ENCODE data around the gene RBMS3. TPM values are rescaled to one million over a fixed set of nuclear protein-coding genes. Genes with fewer than 3 reads are reported as not detected.
"Not testable (repeated sequence)": the region's sequence is repeated elsewhere in the genome, so short reads cannot be mapped to it uniquely, and the experiment has no call there.

RBMS3 gene
- total RNA-seq, 2 donors from 2014 or later = 31.7 to 45.1 TPM

DNA sequence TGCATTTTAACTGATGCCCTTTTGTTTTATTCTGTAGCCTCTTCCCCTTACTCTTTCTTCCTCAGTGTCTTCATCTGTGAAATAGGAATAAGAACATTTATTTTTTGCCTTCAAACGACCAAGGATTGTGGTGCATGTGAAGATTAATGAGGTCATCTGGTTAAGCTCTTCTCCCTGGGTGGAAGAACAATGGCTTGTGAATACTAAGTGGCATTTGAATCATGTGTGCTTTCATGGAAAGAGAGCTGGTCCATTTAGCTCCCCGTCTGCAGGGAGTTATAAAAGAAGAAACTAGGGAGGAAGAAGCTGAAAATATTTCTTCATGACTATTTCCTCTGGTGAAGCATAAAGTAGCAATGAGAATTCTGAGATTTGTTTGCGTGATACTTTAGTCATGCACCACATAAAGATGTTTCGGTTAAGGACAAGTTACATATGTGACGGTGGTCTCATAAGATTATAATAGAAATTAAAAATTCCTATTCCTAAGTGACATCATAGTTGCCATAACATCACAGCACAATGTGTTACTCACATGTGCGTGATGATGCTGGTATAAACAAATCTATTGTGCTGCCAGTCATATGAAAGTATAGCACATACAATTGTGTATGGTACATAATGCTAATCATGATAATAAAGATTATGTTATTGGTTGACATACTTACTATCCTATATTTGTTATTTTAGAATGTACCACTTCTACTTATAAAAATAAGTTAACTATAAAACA is 374.3 kb downstream of the RBMS3 start:
- TF ChIP-seq POLR2AphosphoS5 (IDR thresholded peaks at IDR 0.05) (no peak), POLR2A (IDR thresholded peaks at IDR 0.05) (no peak)
- TF ChIP-seq, protein P1, sequence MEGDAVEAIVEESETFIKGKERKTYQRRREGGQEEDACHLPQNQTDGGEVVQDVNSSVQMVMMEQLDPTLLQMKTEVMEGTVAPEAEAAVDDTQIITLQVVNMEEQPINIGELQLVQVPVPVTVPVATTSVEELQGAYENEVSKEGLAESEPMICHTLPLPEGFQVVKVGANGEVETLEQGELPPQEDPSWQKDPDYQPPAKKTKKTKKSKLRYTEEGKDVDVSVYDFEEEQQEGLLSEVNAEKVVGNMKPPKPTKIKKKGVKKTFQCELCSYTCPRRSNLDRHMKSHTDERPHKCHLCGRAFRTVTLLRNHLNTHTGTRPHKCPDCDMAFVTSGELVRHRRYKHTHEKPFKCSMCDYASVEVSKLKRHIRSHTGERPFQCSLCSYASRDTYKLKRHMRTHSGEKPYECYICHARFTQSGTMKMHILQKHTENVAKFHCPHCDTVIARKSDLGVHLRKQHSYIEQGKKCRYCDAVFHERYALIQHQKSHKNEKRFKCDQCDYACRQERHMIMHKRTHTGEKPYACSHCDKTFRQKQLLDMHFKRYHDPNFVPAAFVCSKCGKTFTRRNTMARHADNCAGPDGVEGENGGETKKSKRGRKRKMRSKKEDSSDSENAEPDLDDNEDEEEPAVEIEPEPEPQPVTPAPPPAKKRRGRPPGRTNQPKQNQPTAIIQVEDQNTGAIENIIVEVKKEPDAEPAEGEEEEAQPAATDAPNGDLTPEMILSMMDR (IDR thresholded peaks at IDR 0.05) = no peak
- Histone ChIP-seq H3K9me3 (no peaks in the 10 kb centered on the region), H3K4me1 (replicated peaks) (no peaks in the 10 kb centered on the region), H3K27ac (no peak overlapping the region), H3K27me3 (replicated peaks; ENCODE audit: insufficient read depth) (no peaks in the 10 kb centered on the region), H3K36me3 (no peaks in the 10 kb centered on the region), H3K4me3 (no peak overlapping the region)
- intact Hi-C loops (cut with DNase I) = no loop called here
- 78% methylated on average over 6 of the region's 6 CpGs for WGBS
- DNase-seq (ENCODE audit: low spot score) = no peak

DNA sequence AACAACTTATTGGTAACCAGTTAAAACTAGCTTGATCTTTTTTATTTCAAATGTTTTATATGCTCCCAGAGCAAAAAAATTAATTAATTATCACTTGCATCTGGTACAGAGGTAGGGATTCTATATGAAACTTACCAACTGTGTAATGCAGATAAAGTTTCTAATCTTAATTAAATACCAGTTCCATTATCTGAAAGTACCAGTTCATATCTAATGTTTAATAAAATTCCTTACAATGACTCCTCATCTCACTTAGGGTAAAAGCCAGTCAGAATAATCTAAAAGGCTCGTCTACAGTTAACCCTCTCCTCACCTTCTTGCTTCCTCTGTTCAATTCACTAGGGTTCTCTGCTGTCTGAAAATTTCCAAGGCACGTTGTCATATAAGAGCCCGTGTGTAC is 384.8 kb downstream of the RBMS3 start:
- DNase-seq (ENCODE audit: low spot score) = no peak
- WGBS = 79% methylated on average over 3 of the region's 3 CpGs

DNA sequence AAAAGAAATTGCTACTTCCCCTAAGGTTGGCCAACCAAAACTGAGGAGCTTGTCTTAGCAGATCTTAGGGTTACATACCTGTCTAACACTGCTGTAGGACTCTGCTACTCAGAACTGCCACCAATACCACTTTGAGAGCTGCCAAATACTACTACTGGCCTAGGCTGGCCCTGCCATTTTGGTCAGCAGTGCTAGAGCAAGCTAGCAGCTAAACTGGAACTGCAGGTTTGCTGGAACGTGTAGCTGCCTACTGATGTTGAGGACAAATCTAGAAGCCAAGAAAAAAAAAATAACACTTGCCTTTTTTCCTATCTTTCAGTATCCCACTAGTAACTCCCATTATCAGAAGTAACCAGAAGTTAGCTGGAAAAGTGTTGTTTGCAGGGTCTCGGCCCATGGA is 387.4 kb downstream of the RBMS3 start:
- Histone ChIP-seq H3K9me3 (no peaks in the 10 kb centered on the region), H3K27me3 (replicated peaks; ENCODE audit: insufficient read depth) (no peaks in the 10 kb centered on the region), H3K4me3 (no peak overlapping the region), H3K4me1 (replicated peaks) (no peaks in the 10 kb centered on the region), H3K27ac (no peak overlapping the region), H3K36me3 (no peaks in the 10 kb centered on the region)
- intact Hi-C loops (cut with DNase I) = no loop called here
- TF ChIP-seq, protein P1 (IDR thresholded peaks at IDR 0.05) = no peak
- no peak for TF ChIP-seq POLR2AphosphoS5 (IDR thresholded peaks at IDR 0.05)
- no peak for TF ChIP-seq POLR2A (IDR thresholded peaks at IDR 0.05)
- WGBS = 72% methylated on average over 2 of the region's 2 CpGs
- no peak for DNase-seq (ENCODE audit: low spot score)

More for the DNA sequence above, 384.8 kb downstream of the RBMS3 start:
- intact Hi-C loops (cut with DNase I) = no loop called here
- Histone ChIP-seq H3K4me3 (no peak overlapping the region), H3K27ac (no peak overlapping the region), H3K27me3 (replicated peaks; ENCODE audit: insufficient read depth) (no peaks in the 10 kb centered on the region), H3K36me3 (no peaks in the 10 kb centered on the region), H3K4me1 (replicated peaks) (no peaks in the 10 kb centered on the region), H3K9me3 (no peaks in the 10 kb centered on the region)
- TF ChIP-seq POLR2A (IDR thresholded peaks at IDR 0.05) (no peak), POLR2AphosphoS5 (IDR thresholded peaks at IDR 0.05) (no peak)
- TF ChIP-seq, protein P1 (IDR thresholded peaks at IDR 0.05) = no peak

- DNase-seq (ENCODE audit: low spot score) = no peak
- H3K27ac ChIP-seq = no peak overlapping the region
- H3K36me3 ChIP-seq = no peaks in the 10 kb centered on the region
- TF ChIP-seq POLR2A (IDR thresholded peaks at IDR 0.05) (no peak), POLR2AphosphoS5 (IDR thresholded peaks at IDR 0.05) (no peak)
- TF ChIP-seq, protein P1 (IDR thresholded peaks at IDR 0.05) = no peak
- H3K4me1 ChIP-seq (replicated peaks) = no peaks in the 10 kb centered on the region
- intact Hi-C loops (cut with DNase I) = no loop called here
- no peaks in the 10 kb centered on the region for H3K9me3 ChIP-seq
- no peaks in the 10 kb centered on the region for H3K27me3 ChIP-seq (replicated peaks; ENCODE audit: insufficient read depth)
- 95% methylated on average over 2 of the region's 2 CpGs for WGBS
- H3K4me3 ChIP-seq = no peak overlapping the region
These were observed 387.9 kb downstream of the RBMS3 start for GRCh38 chr3:29668728-29669127.

DNA sequence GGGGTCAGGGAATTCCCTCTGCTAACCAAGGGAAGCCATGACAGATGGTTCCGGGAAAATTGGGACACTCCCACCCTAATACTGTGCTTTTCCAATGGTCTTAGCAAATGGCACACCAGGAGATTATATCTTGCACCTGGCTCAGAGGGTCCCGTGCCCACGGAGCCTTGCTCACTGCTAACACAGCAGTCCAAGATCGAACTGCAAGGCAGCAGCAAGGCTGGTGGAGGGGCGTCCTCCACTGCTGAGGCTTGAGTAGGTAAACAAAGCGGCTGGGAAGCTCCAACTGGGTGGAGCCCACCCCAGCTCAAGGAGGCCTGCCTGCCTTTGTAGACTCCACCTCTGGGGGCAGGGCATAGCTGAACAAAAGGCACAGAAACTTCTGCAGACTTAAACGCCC is 389.6 kb downstream of the RBMS3 start:
- intact Hi-C loops (cut with DNase I); H3K4me1 ChIP-seq (replicated peaks): not testable (repeated sequence)
- 96% methylated on average over 7 of the region's 7 CpGs for WGBS

More for the DNA sequence above, 389.6 kb downstream of the RBMS3 start:
- H3K27me3 ChIP-seq (replicated peaks; ENCODE audit: insufficient read depth); H3K4me3 ChIP-seq; DNase-seq (ENCODE audit: low spot score); H3K27ac ChIP-seq; H3K9me3 ChIP-seq; H3K36me3 ChIP-seq: not testable (repeated sequence)
